Measurements from ENCODE around the gene TAS1R2. TPM values are rescaled to one million over a fixed set of nuclear protein-coding genes. Genes with fewer than 3 reads are reported as not detected.

Gene TAS1R2
- polyA plus RNA-seq, 3 donors, result not detected

GRCh38 chr1:18884727-18885126 is 25.3 kb upstream of the TAS1R2 start:
- no peak for DNase-seq (ENCODE audit: low read depth in 3 of 3, low spot score in 2 of 3)

DNA sequence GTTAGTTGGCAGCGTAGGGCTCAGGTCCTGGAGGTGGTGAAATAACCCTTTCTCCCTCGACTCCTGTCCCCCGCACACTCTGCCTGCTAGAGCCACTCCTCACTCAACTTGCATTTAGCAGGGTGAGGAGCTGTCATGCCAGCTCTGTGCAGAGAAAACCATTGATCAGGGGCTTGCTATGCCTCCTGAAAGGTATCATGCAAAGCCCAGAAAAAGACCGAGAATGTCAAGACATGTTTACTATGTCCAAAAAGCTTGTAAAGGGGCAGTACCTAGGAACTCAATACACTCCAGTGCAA is 24.9 kb upstream of the TAS1R2 start:
- no peak for DNase-seq (ENCODE audit: low read depth in 3 of 3, low spot score in 2 of 3)

- DNase-seq (ENCODE audit: low read depth in 3 of 3, low spot score in 2 of 3), result no peak
These were observed 24.4 kb upstream of the TAS1R2 start for GRCh38 chr1:18883636-18884418.

DNA sequence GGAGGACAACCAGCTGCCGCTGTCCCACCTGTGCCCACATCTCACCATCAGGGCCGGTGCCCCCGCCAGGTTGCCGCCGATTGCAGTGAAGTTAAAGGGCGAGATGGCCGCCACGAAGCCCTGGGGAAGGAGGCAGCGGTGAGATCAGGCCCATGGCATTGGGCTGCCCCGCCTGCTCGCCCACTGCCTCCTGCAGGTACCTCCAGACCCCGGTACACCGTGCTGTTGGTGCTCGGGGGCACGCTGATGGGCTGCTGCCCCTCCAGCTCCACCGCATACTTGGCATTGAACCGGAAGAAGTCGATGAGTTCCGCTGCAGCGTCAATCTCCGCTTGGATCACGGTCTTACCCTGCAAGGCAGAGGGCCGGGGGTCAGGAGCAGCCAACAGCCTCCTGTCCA is 23.6 kb upstream of the TAS1R2 start:
- no peak for DNase-seq (ENCODE audit: low read depth in 3 of 3, low spot score in 2 of 3)

DNA sequence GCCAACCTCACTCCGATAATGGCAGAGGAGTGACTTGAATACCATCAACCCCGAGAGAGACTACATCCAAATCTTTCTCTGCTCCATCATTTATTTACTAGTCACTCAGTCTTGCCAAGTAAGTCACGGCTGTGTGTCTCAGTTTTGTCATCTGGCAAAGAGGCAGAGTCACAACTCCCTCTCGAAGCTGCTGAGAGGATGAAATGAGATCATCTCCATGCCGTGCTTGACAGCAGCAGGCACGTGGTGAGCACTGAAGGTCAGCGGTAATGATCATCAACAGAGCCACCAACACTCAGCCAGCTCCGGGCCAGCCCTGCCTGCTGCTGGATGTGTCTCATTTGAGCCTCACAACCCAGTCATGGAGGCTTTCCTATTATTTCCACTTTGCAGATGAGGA is 23.0 kb upstream of the TAS1R2 start:
- DNase-seq (ENCODE audit: low read depth in 3 of 3, low spot score in 2 of 3), result no peak

- DNase-seq (ENCODE audit: low read depth in 3 of 3, low spot score in 2 of 3), result no peak
These were observed 22.4 kb upstream of the TAS1R2 start for GRCh38 chr1:18881642-18882431.

- no peak for DNase-seq (ENCODE audit: low read depth in 3 of 3, low spot score in 2 of 3)
These were observed 21.7 kb upstream of the TAS1R2 start for GRCh38 chr1:18881164-18881563.

- DNase-seq (ENCODE audit: low read depth in 3 of 3, low spot score in 2 of 3), result no peak
These were observed 21.1 kb upstream of the TAS1R2 start for GRCh38 chr1:18880585-18880984.

- peak in 2 of 3 donors; percentile 36 to 53 for DNase-seq (ENCODE audit: low read depth in 3 of 3, low spot score in 2 of 3)
These were observed 20.4 kb upstream of the TAS1R2 start for GRCh38 chr1:18879791-18880309.

DNA sequence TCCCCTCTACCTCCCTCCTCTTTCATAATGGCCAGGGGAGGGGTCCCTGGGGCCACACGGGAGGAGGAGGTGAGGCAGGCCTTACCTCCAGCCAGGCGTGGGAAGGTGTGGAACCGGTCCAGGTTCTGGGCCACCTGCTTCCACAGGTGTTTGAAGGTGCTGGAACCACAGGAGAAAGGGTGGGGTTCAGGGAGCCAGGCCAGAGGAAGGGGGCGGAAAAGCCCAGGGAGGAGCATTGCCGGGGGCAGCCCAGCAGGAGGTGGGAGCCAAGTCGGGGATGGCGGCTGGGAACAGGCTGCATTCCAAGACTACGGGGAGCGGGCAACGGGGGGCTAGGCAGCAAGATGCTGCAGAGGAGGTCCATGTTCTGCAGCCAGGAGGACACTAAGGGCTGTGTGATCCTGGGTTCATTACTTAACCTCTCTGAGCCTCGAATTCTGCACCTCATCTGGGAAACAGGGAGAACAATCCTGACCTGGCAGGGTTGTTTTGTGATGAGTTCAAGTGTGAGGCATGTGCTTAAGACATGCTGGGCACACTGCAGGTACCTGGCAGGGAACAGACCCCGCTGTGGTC is 19.8 kb upstream of the TAS1R2 start:
- no peak for DNase-seq (ENCODE audit: low read depth in 3 of 3, low spot score in 2 of 3)

DNA sequence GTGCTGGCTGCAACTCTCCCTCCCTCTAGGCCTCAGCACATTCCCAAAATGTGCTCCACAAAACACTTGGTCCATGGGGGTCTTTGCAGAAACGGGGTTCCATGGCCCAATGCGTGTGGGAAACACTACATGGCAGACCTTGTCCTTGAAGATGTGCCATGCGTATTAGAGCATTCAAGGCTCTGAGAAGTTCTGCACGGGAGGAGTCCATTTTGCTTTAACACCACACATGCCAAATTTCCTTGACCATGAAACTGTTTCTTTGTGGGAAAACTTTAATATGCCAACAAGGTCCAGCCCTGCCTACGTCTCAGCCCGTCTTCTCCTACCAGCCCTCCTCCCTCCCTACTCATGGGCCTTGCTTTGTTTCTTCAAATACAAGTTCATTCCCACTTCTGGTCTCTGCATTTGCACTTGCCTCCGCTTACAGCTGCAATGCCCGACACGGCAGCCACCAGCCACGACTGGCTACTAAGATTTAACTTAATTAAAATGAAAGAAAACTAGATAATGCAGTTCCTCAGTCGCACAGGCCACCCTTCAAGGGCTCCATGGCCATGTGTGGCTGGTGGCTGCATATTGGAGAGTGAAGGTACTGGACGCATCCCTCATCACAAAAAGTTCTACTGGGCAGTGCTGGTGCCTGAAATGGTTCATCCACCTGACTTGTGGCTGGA is 19.2 kb upstream of the TAS1R2 start:
- no peak for DNase-seq (ENCODE audit: low read depth in 3 of 3, low spot score in 2 of 3)

GRCh38 chr1:18877282-18877681 is 17.8 kb upstream of the TAS1R2 start:
- DNase-seq (ENCODE audit: low read depth in 3 of 3, low spot score in 2 of 3), result no peak

GRCh38 chr1:18876210-18876609 is 16.8 kb upstream of the TAS1R2 start:
- no peak for DNase-seq (ENCODE audit: low read depth in 3 of 3, low spot score in 2 of 3)

DNA sequence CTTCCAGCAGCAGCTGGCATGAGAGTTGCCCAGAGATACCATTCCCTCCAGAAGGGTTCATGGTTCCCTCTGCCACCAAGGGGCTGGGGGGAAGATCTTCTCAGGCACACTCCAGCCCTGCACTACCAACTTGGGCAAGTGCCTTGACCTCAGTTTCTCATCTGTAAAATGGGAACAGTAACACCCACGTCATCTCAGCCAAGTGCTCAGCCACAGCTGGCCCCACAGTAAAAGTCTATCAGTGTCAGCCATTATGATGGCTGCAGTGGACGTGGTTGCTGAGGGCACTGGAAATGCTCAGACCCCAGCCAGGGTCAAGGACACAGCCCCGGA is 16.3 kb upstream of the TAS1R2 start:
- no peak for DNase-seq (ENCODE audit: low read depth in 3 of 3, low spot score in 2 of 3)

DNA sequence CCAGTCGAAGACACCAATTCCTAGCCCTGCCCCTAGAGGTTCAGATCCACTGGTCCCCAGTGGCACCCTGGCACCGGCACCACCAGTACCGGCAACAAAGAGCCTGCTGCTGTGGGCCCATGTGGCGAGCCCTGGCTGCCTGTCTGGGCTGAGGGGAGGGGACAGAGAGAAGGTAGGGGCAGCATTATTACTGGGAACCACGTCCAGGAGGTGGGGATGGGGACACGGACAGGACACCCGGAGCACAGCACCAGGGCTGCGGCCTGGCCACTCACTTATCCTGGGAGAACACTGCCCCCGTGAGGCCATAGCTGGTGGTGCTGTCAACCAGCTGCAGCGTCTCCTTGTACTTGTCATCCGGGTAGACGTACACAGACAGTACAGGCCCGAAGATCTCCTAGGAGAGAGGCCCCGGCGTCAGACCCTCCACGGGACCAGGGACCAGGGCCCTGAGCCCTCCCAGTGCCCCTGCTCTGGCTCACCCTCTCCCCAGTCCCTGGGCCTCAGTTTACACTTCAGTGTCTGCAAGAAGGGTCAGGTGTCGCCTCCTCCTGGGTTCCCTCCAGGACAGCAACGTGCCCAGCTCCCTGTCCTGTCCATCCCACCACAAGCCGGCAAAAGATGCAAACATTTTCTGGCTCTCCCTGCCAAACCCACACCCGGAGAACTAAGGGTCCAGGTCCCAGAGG is 15.8 kb upstream of the TAS1R2 start:
- DNase-seq (ENCODE audit: low read depth in 3 of 3, low spot score in 2 of 3), result peak; percentile 74 to 76 (median 75)

- no peak for DNase-seq (ENCODE audit: low read depth in 3 of 3, low spot score in 2 of 3)
These were observed 15.1 kb upstream of the TAS1R2 start for GRCh38 chr1:18874600-18874999.

- no peak for DNase-seq (ENCODE audit: low read depth in 3 of 3, low spot score in 2 of 3)
These were observed 14.6 kb upstream of the TAS1R2 start for GRCh38 chr1:18874036-18874435.

DNA sequence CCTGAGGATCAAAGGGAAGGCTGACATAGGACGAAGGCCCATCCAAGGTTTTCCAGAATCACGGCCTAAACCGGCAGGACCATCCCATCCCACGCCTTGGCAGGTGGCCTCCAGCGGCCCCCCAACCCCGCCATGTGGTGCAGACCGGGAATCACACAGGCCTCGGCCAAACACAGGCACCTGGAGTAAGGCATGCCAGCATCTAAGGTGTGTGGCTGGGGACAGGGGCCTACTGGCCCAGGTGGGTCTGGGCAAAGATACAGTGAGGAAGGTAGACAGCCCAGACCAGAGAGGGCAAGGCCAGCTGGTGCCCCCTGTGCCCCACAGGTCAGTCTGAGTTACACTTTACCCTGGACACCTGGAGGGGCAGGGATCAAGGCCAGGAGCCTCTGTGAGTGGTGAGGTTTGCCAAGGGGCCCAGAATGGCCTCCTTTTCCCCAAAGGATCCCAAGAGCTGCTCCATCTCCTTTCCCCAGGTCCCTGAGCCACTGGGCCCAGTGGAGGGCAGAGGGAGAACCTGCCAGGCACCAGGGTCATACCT is 12.7 kb upstream of the TAS1R2 start:
- no peak for DNase-seq (ENCODE audit: low read depth in 3 of 3, low spot score in 2 of 3)

DNA sequence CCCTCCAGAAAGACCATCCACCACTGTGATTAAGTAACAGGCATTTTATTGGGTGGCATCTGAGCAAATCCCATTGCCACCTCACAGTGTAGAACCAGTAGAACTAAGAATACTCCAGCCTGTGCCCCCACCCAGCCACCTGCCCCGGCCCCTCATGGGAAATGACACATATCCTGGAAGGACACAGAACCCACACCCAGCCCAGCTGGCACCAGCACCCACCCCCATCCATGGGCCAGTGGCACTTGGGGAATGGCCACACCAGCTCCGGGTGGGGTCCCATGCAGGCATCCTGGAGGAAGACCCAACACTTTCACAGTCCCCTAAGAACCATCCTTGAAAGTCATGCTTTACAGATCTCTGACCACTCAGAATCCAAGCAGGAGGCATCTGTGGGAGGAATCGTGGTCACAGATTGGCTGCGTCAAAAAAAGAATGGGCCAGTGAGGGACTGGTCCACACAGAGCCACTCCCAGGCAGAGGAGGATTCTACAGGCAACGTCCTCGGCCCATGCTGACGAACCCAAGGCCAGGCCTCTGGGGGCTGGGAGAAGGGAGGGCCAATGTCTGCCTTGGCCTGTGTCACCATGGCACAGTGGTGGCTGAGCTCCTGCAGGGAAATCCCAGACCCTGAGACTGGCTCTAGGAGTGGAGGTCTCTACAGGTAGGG is 12.1 kb upstream of the TAS1R2 start:
- DNase-seq (ENCODE audit: low read depth in 3 of 3, low spot score in 2 of 3), result no peak

DNA sequence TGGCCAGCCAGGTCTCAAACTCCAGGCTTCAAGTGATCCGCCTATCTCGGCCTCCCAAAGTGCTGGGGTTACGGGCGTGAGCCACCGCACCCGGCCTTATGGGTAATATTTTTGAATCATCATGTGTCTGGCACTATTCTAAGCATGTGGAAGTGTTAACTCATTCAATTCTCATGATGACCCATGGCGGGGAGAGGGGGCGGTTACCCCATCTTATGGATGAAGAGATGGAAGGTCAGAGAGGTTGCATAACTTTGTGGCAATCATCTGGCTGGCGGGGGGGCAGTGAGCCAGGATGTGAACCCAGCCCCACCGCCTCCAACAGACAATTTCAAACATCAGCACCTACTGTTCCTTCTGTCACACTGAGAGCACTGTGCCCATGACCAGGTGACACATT is 11.5 kb upstream of the TAS1R2 start:
- DNase-seq (ENCODE audit: low read depth in 3 of 3, low spot score in 2 of 3), result no peak

All from right renal cortex interstitium (tissue), 3 donors.